HFFc6 (cell line): Measurements from ENCODE around the gene PSAP. TPM values are rescaled to one million over a fixed set of nuclear protein-coding genes. Genes with fewer than 3 reads are reported as not detected.

Experiments
- DNase-seq: peaks from one replicate; pipeline ENCODE4 v3.0.0-alpha.2; 2018
- H3K27ac Mint-ChIP-seq: 2 replicates; pipeline ENCODE4 v1.8.0; 2020; ENCODE audit warnings: mild to moderate bottlenecking, mixed read lengths
- H3K27me3 Mint-ChIP-seq: 2 replicates; pipeline ENCODE4 v1.8.0; 2021; ENCODE audit warnings: mild to moderate bottlenecking, moderate library complexity, mixed read lengths; ENCODE audit not compliant: insufficient read depth
- H3K36me3 Mint-ChIP-seq: 2 replicates; pipeline ENCODE4 v1.8.0; 2021; ENCODE audit warnings: low read depth, mixed read lengths
- H3K4me1 Mint-ChIP-seq: 2 replicates; pipeline ENCODE4 v1.8.0; 2020; ENCODE audit warnings: low read depth, mixed read lengths
- H3K4me3 Mint-ChIP-seq: 2 replicates; pipeline ENCODE4 v1.8.0; 2020; ENCODE audit warnings: mild to moderate bottlenecking, moderate library complexity, mixed read lengths
- H3K9me3 Mint-ChIP-seq: 2 replicates; pipeline ENCODE4 v1.8.0; 2020; ENCODE audit warnings: mild to moderate bottlenecking, mixed read lengths
- CTCF ChIP-seq: fragments of 200-600 bp; sonication (generic); IDR thresholded peaks from 2 replicates; pipeline ENCODE4 v1.5.0; 2021; ENCODE audit warnings: antibody characterized with exemption, mild to moderate bottlenecking
- total RNA-seq, 6 experiments: library from RNA; stranded (reverse); fragmentation: NEBNext Ultra II Directional; extraction: Animal tissue kit (Norgen Biotek cat#: 25700); gene quantifications; 2 replicates in 1 of 6; 3 replicates in 5 of 6; pipeline ENCODE4 v1.2.3, GENCODE V29; 2021

PSAP gene
- total RNA-seq, 6 experiments from 2014 or later: 375 to 549 (median 404) TPM

DNA sequence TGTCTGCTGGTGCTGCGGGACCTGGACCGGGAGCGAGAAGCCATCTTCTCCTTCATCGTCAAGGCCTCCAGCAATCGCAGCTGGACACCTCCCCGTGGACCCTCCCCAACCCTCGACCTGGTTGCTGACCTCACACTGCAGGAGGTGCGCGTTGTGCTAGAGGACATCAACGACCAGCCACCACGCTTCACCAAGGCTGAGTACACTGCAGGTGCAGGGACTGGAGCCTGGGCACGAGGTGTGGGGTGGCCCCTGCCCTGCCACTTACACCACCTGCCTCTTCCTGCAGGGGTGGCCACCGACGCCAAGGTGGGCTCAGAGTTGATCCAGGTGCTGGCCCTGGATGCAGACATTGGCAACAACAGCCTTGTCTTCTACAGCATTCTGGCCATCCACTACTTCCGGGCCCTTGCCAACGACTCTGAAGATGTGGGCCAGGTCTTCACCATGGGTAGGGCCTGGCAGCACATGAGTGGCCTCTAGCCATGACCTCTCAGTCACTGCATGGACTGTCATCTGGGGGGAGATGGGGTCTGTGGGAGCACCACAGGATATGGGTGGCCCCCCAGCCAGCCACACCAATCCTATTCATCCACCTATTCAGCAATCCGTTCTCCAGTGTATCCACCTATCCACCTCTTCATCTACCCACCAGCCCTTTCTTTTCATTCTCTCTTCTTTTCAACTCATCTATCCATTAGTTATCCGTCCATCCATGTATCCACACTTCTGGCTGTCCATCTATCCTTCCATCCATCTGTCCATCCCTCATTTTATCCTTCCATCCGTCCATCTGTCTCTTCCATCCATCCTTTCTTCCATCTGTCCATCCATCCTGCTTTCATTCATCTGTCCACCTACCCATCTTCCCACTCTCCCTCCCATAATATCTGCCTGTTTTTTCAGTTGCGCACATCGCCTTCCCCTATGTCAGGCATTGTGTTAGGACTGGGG lies 43.2 kb downstream of the PSAP start:
- DNase-seq: no peak
- H3K4me3 Mint-ChIP-seq: no peak overlapping the region
- peaks cover 39% of the 10 kb centered on the region for H3K27me3 Mint-ChIP-seq
- no peak overlapping the region for H3K27ac Mint-ChIP-seq
- H3K4me1 Mint-ChIP-seq: no peaks in the 10 kb centered on the region
- H3K9me3 Mint-ChIP-seq: no peaks in the 10 kb centered on the region
- no peak for TF ChIP-seq CTCF
- no peaks in the 10 kb centered on the region for H3K36me3 Mint-ChIP-seq

- no peak for TF ChIP-seq CTCF
- Mint-ChIP-seq H3K4me3 (no peak overlapping the region), H3K27ac (no peak overlapping the region), H3K4me1 (no peaks in the 10 kb centered on the region), H3K36me3 (no peaks in the 10 kb centered on the region), H3K9me3 (no peaks in the 10 kb centered on the region), H3K27me3 (peaks cover 41% of the 10 kb centered on the region)
- DNase-seq: no peak
Measured at GRCh38 chr10:71806704-71807556, 44.1 kb downstream of the PSAP start.

GRCh38 chr10:71805776-71806703 lies 45.0 kb downstream of the PSAP start:
- Mint-ChIP-seq H3K9me3 (no peaks in the 10 kb centered on the region), H3K4me1 (no peaks in the 10 kb centered on the region)

GRCh38 chr10:71804077-71804476 lies 47.0 kb downstream of the PSAP start:
- no peaks in the 10 kb centered on the region for H3K36me3 Mint-ChIP-seq
- no peak for DNase-seq
- no peaks in the 10 kb centered on the region for H3K4me1 Mint-ChIP-seq
- no peak overlapping the region for H3K27ac Mint-ChIP-seq
- H3K4me3 Mint-ChIP-seq: no peak overlapping the region
- H3K9me3 Mint-ChIP-seq: no peaks in the 10 kb centered on the region
- H3K27me3 Mint-ChIP-seq: peaks cover 43% of the 10 kb centered on the region
- no peak for TF ChIP-seq CTCF

More at GRCh38 chr10:71805776-71806703, 45.0 kb downstream of the PSAP start:
- H3K27me3 Mint-ChIP-seq: peaks cover 45% of the 10 kb centered on the region
- no peak overlapping the region for H3K4me3 Mint-ChIP-seq
- TF ChIP-seq CTCF: no peak
- no peak overlapping the region for H3K27ac Mint-ChIP-seq
- DNase-seq: no peak
- no peaks in the 10 kb centered on the region for H3K36me3 Mint-ChIP-seq
